Body of pancreas (tissue), 4 donors: ENCODE data around the gene UBAC1.

Experiments
- POLR2A ChIP-seq, 3 donors: fragments of 450-650 bp; IDR thresholded peaks; one replicate each; pipeline ENCODE4 v1.6.1; 2016; ENCODE audit warnings: antibody characterized with exemption in 3 of 3, mild to moderate bottlenecking in 2 of 3
- TF ChIP-seq, protein P1 (sequence below), 7 experiments: fragments of 450-650 bp in 4 of 7; fragments of 200-600 bp in 3 of 7; sonication (generic) in 3 of 7; IDR thresholded peaks; one replicate each; pipeline ENCODE4 v1.5.1; 2016 to 2019; ENCODE audit warnings: antibody characterized with exemption in 7 of 7

DNA sequence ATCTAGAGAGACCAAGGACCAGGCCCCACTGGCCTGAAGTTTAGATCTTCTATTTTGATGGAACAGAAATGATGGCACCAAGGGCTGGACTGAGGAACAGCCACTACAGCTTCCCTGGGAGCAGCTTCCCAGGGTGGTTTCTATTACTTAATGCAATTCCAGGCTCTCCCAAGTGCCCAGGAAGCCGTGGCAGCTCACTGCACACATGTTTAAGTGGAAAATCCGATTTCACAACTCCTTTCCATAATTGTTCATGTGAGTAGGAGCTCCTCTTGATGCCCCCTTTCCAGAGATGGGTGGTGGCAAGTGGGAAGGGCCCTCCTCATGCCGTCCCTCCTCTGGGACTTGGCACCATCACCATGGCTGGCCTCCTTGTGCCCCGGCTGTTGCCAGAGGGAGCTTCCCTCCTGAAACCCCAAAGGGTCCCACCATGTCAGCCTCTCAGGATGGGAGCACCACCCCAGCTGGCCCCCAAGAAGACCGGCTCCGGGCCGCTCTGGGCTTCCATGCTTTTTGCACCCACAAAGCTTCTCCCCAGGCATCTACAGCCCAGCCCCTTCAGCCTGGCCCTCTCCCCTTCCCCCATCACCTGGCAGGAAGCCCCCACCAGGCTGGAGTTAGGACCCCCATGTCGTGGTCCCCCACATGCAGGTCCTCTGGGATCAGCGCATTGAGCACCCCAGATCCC is 9.1 kb upstream of the UBAC1 start:
- TF ChIP-seq, protein P1, sequence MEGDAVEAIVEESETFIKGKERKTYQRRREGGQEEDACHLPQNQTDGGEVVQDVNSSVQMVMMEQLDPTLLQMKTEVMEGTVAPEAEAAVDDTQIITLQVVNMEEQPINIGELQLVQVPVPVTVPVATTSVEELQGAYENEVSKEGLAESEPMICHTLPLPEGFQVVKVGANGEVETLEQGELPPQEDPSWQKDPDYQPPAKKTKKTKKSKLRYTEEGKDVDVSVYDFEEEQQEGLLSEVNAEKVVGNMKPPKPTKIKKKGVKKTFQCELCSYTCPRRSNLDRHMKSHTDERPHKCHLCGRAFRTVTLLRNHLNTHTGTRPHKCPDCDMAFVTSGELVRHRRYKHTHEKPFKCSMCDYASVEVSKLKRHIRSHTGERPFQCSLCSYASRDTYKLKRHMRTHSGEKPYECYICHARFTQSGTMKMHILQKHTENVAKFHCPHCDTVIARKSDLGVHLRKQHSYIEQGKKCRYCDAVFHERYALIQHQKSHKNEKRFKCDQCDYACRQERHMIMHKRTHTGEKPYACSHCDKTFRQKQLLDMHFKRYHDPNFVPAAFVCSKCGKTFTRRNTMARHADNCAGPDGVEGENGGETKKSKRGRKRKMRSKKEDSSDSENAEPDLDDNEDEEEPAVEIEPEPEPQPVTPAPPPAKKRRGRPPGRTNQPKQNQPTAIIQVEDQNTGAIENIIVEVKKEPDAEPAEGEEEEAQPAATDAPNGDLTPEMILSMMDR (IDR thresholded peaks at IDR 0.05), result no peak
- no peak for TF ChIP-seq POLR2A (IDR thresholded peaks at IDR 0.05)
